K562 (cell line): ENCODE data around the gene FMNL1. TPM values are rescaled to one million over a fixed set of nuclear protein-coding genes. Genes with fewer than 3 reads are reported as not detected.

ENCODE experiments used
- ATAC-seq: fragments of 200-7000 bp; cut with Tn5 transposase; 3 replicates; pipeline ENCODE4 v1.9.1; 2020; ENCODE audit warnings: moderate library complexity
- BruUV-seq: library from RNA; stranded (reverse); fragments of 400-500 nt; replicated peaks from 2 replicates; lab custom pipeline; 2021; lab: Mats Ljungman, UMichigan
- CTCF ChIA-PET: fragments of 300-600 bp; formaldehyde crosslinking; extraction: SDS; loops from one replicate; lab custom pipeline; 2021; ENCODE audit warnings: low intra/inter-chr PET ratio; lab: Yijun Ruan, JAX
- POLR2A ChIA-PET: fragments of 300-600, 350-650 bp; sonication (Branson Sonifier 250); formaldehyde crosslinking; extraction: SDS; loops from one replicate; lab custom pipeline; 2021; ENCODE audit warnings: antibody characterized with exemption, inconsistent platforms; lab: Yijun Ruan, JAX
- DNase-seq, 4 experiments: peaks; one replicate each; pipeline versions ENCODE4 v3.0.0 to v3.0.0-alpha.2; 2011 to 2018; ENCODE audit warnings: low spot score in 3 of 4, mixed read lengths in 3 of 4; ENCODE audit errors: extremely low read depth in 1 of 4
- FAIRE-seq: peaks from 2 replicates; lab custom pipeline; 2011; peaks lifted over from hg19 to GRCh38; lab: Jason Lieb, UNC
- H2AFZ ChIP-seq: 2 replicates; pipeline ENCODE4 v1.6.0; 2011; ENCODE audit warnings: low read depth, low read length, control low read depth, inconsistent platforms
- H3K27ac ChIP-seq: fragments of 200-600 bp; 3 replicates; pipeline ENCODE4 v1.8.0; 2011; ENCODE audit warnings: low read depth, mild to moderate bottlenecking, control low read depth, inconsistent platforms, low read length, moderate library complexity, mixed read lengths; ENCODE audit errors: extremely low read depth
- H3K27me3 ChIP-seq, 2 experiments: fragments of 300-600 bp in 1 of 2; 2 replicates in 1 of 2; 3 replicates in 1 of 2; pipeline versions ENCODE4 v1.6.0 to v1.8.0; 2011; ENCODE audit warnings: inconsistent platforms in 2 of 2, low read length in 2 of 2, mild to moderate bottlenecking in 1 of 2, mixed read lengths in 1 of 2, moderate library complexity in 1 of 2; ENCODE audit not compliant: control insufficient read depth in 2 of 2, insufficient read depth in 2 of 2
- H3K36me3 ChIP-seq: fragments of 300-600 bp; 3 replicates; pipeline ENCODE4 v1.8.0; 2011; ENCODE audit warnings: mild to moderate bottlenecking, low read length, inconsistent platforms; ENCODE audit not compliant: control insufficient read depth, insufficient read depth
- H3K4me1 ChIP-seq, 2 experiments: fragments of 200-600 bp in 1 of 2; replicated peaks in 1 of 2; 2 replicates in 1 of 2; 3 replicates in 1 of 2; pipeline versions ENCODE4 v1.5.1 to v1.8.0; 2011; ENCODE audit warnings: inconsistent platforms in 2 of 2, low read length in 2 of 2, mild to moderate bottlenecking in 1 of 2, mixed read lengths in 1 of 2, moderate library complexity in 1 of 2; ENCODE audit not compliant: control insufficient read depth in 2 of 2, insufficient read depth in 2 of 2
- H3K4me2 ChIP-seq: 2 replicates; pipeline ENCODE4 v1.6.1; 2011; ENCODE audit warnings: low read length, control low read depth, inconsistent platforms, mixed read lengths; ENCODE audit not compliant: insufficient read depth
- H3K4me3 ChIP-seq: fragments of 200-600 bp; sonication (generic), shearing (Covaris generic); 2 replicates; pipeline ENCODE4 v1.5.1; 2016; ENCODE audit warnings: control low read depth, inconsistent platforms
- H3K79me2 ChIP-seq: fragments of 200-600 bp; 3 replicates; pipeline ENCODE4 v1.8.0; 2011; ENCODE audit warnings: low read length, inconsistent platforms; ENCODE audit not compliant: control insufficient read depth, insufficient read depth
- H3K9ac ChIP-seq, 2 experiments: 2 replicates each; pipeline versions ENCODE4 v1.6.0 to v1.6.1; 2011; ENCODE audit warnings: low read depth in 2 of 2, low read length in 2 of 2, control low read depth in 1 of 2, inconsistent platforms in 1 of 2, mild to moderate bottlenecking in 1 of 2, mixed read lengths in 1 of 2; ENCODE audit not compliant: insufficient read depth in 1 of 2
- H3K9me1 ChIP-seq: one replicate; pipeline ENCODE4 v1.6.0; 2011; ENCODE audit warnings: inconsistent platforms, mild to moderate bottlenecking, low read length, moderate library complexity; ENCODE audit not compliant: control insufficient read depth, insufficient read depth
- H3K9me3 ChIP-seq: replicated peaks from 2 replicates; pipeline ENCODE4 v1.5.1; 2011; ENCODE audit warnings: low read depth, low read length, inconsistent platforms; ENCODE audit not compliant: control insufficient read depth, insufficient read depth
- H4K20me1 ChIP-seq: replicated peaks from 2 replicates; pipeline ENCODE4 v1.6.1; 2011; ENCODE audit warnings: low read length, inconsistent platforms, mixed read lengths; ENCODE audit not compliant: control insufficient read depth, insufficient read depth
- FIP1L1 ChIP-seq: fragments of 200-400 bp; formaldehyde crosslinking; IDR thresholded peaks from 2 replicates; pipeline ENCODE4 v1.6.1; 2018; ENCODE audit warnings: mild to moderate bottlenecking, low read depth, low read length; ENCODE audit not compliant: poor library complexity, severe bottlenecking
- HMGN3 ChIP-seq: IDR thresholded peaks from 2 replicates; pipeline ENCODE4 v1.6.1; 2011; ENCODE audit warnings: borderline replicate concordance, low read depth, mild to moderate bottlenecking, mixed read lengths, low read length; ENCODE audit not compliant: insufficient read length; ENCODE audit errors: extremely low read depth
- HSF4 ChIP-seq: fragments of 250-450 bp; sonication (Bioruptor Pico); IDR thresholded peaks from 2 replicates; pipeline ENCODE4 v2.1.2; 2022; ENCODE audit warnings: mild to moderate bottlenecking, moderate library complexity, borderline replicate concordance
- JUN ChIP-seq, 2 experiments: sonication (generic) in 1 of 2; formaldehyde crosslinking in 1 of 2; IDR thresholded peaks; 2 replicates each; pipeline versions ENCODE4 v1.6.1 to v1.8.0; 2012 to 2022; ENCODE audit warnings: borderline replicate concordance in 2 of 2, mild to moderate bottlenecking in 2 of 2, improper control_type of control experiment in 1 of 2, low read depth in 1 of 2, low read length in 1 of 2, missing genetic modification reagents in 1 of 2
- JUNB ChIP-seq: fragments of 450-650 bp; formaldehyde crosslinking; conservative IDR thresholded peaks from 2 replicates; pipeline ENCODE4 v1.4.0; 2020; ENCODE audit warnings: mild to moderate bottlenecking
- MTA2 ChIP-seq: fragments of 450-650 bp; IDR thresholded peaks from 2 replicates; pipeline ENCODE4 v1.6.1; 2016; ENCODE audit warnings: low read depth
- NELFE ChIP-seq: IDR thresholded peaks from 2 replicates; pipeline ENCODE4 v1.6.1; 2011; ENCODE audit warnings: mild to moderate bottlenecking; ENCODE audit not compliant: insufficient read depth, insufficient read length
- POLR2G ChIP-seq: fragments of 200-400 bp; formaldehyde crosslinking; IDR thresholded peaks from 2 replicates; pipeline ENCODE4 v1.6.1; 2017; ENCODE audit warnings: low read depth, mild to moderate bottlenecking, antibody characterized with exemption, low read length, moderate library complexity
- RBM22 ChIP-seq: fragments of 200-400 bp; formaldehyde crosslinking; IDR thresholded peaks from 2 replicates; pipeline ENCODE4 v1.6.1; 2018; ENCODE audit warnings: low read length, low read depth; ENCODE audit not compliant: poor library complexity, severe bottlenecking
- SMARCB1 ChIP-seq: IDR thresholded peaks from 2 replicates; pipeline ENCODE4 v1.6.1; 2011; ENCODE audit warnings: improper control_type of control experiment, low read depth; ENCODE audit not compliant: insufficient read length
- SUPT5H ChIP-seq: fragments of 450-650 bp; IDR thresholded peaks from 2 replicates; pipeline ENCODE4 v1.6.1; 2016
- ZBTB5 ChIP-seq: fragments of 450-650 bp; IDR thresholded peaks from 2 replicates; pipeline ENCODE4 v1.6.1; 2017; ENCODE audit warnings: antibody characterized with exemption
- WGBS: fragments of 100-300 bp; shearing (Covaris generic); methylation state at CpG from one replicate; pipeline ENCODE4 v1.1.6; 2016; ENCODE audit warnings: low coverage, mixed read lengths; ENCODE audit not compliant: insufficient coverage; ENCODE audit errors: missing lambda C conversion rate; 5-methylcytosine and 5-hydroxymethylcytosine counted together
- in situ Hi-C: fragments of 300-500 bp; cut with MboI; formaldehyde crosslinking; loops from 4 replicates; pipeline ENCODE4 v1.15.0; 2018; ENCODE audit warnings: inconsistent platforms, mixed read lengths
- intact Hi-C: fragments of 100-400 bp; cut with micrococcal nuclease; formaldehyde crosslinking; loops from 2 replicates; pipeline ENCODE4 v1.14.2; 2022
- polyA plus RNA-seq, 8 experiments: library from polyadenylated mRNA; depleted of rRNA in 4 of 8; stranded (reverse) in 5 of 8; unstranded in 3 of 8; fragments of >200 nt; fragmentation: Nextera tagmentation in 2 of 8; fragmentation: Illumina TruSeq in 1 of 8; extraction: Ambion mirVana in 2 of 8; extraction: Trizol in 1 of 8; gene quantifications; 2 replicates each; pipeline versions ENCODE4 v1.2.1 to v1.2.3, GENCODE V29; 2011 to 2014; ENCODE audit warnings: inconsistent platforms in 1 of 8, missing spikeins in 1 of 8
- total RNA-seq, 7 experiments: library from RNA; depleted of rRNA in 6 of 7; stranded (reverse); fragments of >200 nt in 6 of 7; fragmentation: Illumina TruSeq in 2 of 7; extraction: Trizol in 2 of 7; gene quantifications; 2 replicates each; pipeline versions ENCODE4 v1.2.1 to v1.2.3, GENCODE V29; 2011 to 2021; ENCODE audit warnings: low replicate concordance in 1 of 7
- TF ChIP-seq, protein P1 (sequence below): fragments of 250-450 bp; sonication (Bioruptor Pico); IDR thresholded peaks from 2 replicates; pipeline ENCODE4 v1.9.0; 2021; ENCODE audit warnings: mild to moderate bottlenecking, inconsistent platforms

FMNL1 gene
- total and polyA plus RNA-seq, 9 of the 15 experiments (the other 6 are each of a cell fraction or from before 2014, with no cell fraction given): 0.70 to 36.6 (median 7.7) TPM

DNA sequence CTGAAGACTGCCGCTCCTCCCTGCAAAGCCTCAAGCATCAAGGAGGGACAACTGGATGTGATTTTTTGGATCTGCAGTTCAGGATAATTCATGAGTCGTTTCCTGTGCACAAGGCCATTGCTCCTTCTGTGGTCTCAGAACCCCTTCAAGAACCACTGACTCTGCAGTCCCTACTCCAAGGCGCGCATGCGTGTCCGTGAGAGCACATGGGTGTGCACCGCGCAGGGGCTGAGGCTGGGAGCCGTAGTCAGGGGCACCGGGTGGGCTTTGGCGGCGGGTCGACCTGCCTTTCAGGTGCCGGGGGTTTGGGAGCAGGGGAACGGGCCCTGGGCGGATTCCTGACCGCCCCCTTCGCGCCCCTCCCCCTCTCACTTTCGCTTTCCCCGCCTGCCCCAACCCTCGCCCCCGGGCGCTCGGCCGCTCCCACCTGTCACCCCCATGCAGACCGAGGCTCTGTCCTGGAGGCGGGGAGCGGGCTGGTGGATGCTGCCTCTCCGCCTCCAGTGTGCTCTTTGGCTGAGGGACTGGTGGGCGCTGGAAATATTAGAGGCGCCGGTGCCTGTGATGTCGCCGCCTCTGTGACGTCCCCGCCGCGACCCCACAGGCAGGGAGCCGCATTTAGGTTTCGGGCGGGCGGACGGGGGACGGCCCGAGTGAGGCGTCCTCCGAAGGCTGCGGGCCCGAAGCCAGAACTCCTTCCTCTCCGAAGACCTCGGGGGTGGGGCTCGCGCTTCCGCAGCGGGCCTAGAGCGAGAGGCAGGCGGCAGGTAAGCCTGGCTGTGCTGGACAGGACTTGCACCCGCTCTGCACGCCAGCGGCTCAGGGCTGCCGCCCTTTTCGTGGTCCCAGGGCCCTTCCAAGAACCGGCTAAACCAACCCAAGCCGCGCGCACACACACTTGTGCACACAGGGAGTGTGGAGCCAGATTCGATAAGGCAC is 40.2 kb downstream of the FMNL1 start, which contains the start of gene SPATA32:
SPATA32 (minus strand) TSS at position 518 of the 939 bp plus-strand sequence; CDS start at position 440, 78 bp downstream.
- DNase-seq (no peak), FAIRE-seq (no peak), ATAC-seq (no peak)
- H3K9me1 ChIP-seq: no peaks in the 10 kb centered on the region
- H3K4me2 ChIP-seq: no peak within 1 kb of the TSS
- no TSS peak for BruUV-seq
- H3K79me2 ChIP-seq: no peaks in the 10 kb centered on the region
- intact Hi-C loops: no loop called here
- in situ Hi-C loops: no loop called here
- H3K9ac ChIP-seq: no peak within 1 kb of the TSS; a peak in 2 of 4 replicates
- H3K36me3 ChIP-seq: peaks cover 45% of the 10 kb centered on the region; the same call in 2 of the 3 replicates
- H2AFZ ChIP-seq: no peak within 1 kb of the TSS
- 0 out of 2 replicates have a peak, but pooled peaks cover 6% of the 10 kb centered on the region for H4K20me1 ChIP-seq
- H3K27me3 ChIP-seq: no peaks in the 10 kb centered on the region
- H3K9me3 ChIP-seq: no peaks in the 10 kb centered on the region
- H3K27ac ChIP-seq: no peak within 1 kb of the TSS
- peaks cover 0 to 22% of the 10 kb centered on the region in 2 experiments; a peak in 3 of 5 replicates for H3K4me1 ChIP-seq
- ChIA-PET POLR2A (no interaction called here), CTCF (no interaction called here)
- H3K4me3 ChIP-seq: no peak within 1 kb of the TSS
- WGBS: 92% methylated on average over 35 of the region's 68 CpGs
- TF ChIP-seq RBM22 (peak; percentile 47), MTA2 (no peak), JUN (IDR thresholded peaks at IDR 0.05; ENCODE audit: borderline replicate concordance, low read depth, low read length) (no peak), JUN (CRISPR knock-in tag; IDR thresholded peaks at IDR 0.05; ENCODE audit: borderline replicate concordance) (no peak), POLR2G (peak; percentile 65), HMGN3 (peak; percentile 29), SUPT5H (no peak), NELFE (no peak), FIP1L1 (no peak), JUNB (no peak), SMARCB1 (no peak), HSF4 (no peak), ZBTB5 (no peak)
- TF ChIP-seq, protein P1, sequence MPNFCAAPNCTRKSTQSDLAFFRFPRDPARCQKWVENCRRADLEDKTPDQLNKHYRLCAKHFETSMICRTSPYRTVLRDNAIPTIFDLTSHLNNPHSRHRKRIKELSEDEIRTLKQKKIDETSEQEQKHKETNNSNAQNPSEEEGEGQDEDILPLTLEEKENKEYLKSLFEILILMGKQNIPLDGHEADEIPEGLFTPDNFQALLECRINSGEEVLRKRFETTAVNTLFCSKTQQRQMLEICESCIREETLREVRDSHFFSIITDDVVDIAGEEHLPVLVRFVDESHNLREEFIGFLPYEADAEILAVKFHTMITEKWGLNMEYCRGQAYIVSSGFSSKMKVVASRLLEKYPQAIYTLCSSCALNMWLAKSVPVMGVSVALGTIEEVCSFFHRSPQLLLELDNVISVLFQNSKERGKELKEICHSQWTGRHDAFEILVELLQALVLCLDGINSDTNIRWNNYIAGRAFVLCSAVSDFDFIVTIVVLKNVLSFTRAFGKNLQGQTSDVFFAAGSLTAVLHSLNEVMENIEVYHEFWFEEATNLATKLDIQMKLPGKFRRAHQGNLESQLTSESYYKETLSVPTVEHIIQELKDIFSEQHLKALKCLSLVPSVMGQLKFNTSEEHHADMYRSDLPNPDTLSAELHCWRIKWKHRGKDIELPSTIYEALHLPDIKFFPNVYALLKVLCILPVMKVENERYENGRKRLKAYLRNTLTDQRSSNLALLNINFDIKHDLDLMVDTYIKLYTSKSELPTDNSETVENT: no peak
